GM20431 (cell line): ENCODE results near the gene SMCO2.

ENCODE experiments used
- in situ Hi-C: fragments of 300-500 bp; cut with MseI, MboI; formaldehyde crosslinking; loops from one replicate; pipeline ENCODE4 v1.15.0; 2020; ENCODE audit warnings: low sequenced_read_pairs; ENCODE audit not compliant: unreplicated experiment

Gene SMCO2

DNA sequence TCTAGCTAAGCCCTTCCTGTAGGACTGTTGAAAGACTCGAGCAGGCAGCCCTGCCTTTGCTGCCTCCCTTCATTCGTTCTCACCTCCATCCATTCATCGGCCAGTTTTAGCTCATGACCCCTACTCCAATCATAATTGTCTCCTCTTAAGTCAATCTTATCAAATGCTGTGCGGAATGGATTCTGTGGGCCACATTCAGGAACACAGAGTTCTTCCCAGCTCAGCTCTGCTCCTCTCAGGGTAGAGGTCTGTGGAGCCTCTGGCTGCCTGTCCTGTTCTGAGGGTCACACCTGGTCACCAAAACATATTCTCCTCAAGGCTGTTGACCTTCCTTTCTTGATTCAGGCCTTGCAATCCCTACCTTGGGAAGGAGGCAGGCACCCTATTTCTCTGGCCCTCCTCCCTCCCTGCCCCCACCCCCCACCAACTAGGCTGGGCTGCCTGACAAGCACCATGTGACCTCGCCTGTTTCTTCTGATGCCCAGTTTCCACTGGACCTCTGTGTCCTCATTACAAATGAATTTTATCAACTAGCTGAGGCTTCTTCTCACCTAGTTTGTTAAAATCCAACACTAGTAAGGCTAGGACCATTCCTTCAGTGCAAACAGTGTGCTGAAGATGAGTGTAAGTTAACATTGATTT lies 3.5 kb downstream of the SMCO2 start:
- in situ Hi-C loops: loop anchor here (25.0 kb wide), 1 partner anchor 212 kb away; no protein-coding TSS in a partner anchor

DNA sequence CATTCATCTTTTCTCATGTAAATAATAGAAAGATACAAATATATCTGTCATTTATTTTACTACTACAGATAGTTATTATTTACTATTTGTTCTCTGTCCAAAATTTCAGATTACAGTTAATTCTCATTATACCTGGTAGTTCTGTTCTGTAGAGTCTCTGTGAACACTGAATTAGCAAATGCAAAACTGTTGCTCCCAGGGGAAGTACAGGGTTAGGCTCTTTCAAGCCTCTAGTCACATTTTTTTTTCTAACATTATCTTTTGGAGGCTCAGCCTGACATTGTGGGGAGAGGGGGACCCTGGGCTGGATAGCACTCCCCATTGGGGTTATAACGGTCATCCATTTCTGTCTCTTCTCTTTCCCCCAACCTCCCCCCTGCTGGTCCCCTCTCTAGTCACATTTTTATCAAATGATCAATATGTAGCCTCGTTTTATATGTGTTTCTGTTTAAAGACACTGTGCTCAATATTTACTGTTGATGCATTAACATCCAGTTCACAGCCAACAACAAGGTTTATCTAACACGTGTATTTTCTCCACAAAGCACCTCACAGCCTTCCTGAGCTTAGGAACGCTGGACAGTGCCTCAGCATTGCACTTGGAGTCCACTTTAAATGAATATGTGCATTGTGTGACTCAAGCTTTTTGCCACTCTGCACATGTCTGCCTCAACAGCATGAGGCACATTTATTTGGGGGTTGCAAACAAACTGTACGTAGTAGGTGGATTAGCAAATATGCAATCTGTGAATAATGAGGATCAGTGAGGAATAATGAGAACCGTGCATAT lies 4.7 kb downstream of the SMCO2 start:
- in situ Hi-C loops: no loop called here

DNA sequence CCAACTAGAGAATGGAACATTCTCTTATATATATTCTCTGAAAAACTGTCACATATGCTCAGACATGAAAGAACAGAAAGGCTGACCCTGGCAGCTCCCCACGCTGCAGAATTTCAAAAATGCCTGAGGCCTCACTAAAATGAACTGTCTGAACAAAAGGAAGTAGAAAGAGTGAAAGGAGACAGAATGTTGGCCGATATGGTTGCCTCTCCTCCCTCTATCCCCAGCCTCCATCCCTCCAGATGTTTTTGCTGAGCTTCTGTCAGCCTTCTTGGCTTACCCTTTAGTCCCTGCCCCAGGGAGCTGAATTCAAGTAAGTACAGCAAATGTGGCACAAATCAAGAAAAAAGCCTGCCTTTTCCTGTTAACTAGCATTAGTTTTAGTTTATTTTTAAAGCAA lies 6.9 kb downstream of the SMCO2 start:
- in situ Hi-C loops: no loop called here

DNA sequence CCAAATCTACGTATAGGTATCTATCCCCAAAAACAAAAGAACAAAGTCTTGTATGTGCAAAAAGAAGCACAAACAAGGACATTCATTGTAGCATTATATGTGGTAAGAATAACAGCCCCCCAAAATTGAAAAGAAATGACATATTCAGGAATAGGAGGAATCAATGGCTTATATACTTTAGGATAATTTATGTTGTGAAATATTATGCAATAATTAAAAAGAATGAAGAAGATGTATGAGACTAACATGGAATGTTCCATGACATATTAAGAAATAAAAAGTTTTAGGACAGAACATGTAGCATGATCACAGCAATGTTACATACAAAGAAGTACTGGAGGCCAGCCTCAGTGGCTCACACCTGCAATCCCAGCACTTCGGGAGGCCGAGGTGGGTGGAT lies 9.1 kb downstream of the SMCO2 start:
- in situ Hi-C loops: no loop called here

DNA sequence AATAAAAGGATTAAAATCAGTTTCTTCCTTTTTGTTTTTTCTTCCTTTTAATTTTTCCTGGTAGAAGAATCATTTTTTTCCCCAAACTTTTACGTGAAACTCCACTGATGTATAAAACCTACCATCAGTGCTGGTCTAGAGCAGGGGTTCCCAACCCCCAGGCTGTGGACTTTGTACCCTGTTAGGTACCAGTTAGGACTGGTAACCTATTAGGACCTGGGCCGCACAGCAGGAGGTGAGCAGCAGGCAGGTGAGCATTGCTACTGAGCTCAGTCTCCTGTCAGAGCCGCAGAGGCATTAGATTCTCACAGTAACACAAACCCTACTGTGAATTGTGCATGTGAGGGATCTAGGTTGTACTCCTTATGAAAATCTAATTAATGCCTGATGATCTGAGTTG lies 10.1 kb downstream of the SMCO2 start:
- in situ Hi-C loops: no loop called here

DNA sequence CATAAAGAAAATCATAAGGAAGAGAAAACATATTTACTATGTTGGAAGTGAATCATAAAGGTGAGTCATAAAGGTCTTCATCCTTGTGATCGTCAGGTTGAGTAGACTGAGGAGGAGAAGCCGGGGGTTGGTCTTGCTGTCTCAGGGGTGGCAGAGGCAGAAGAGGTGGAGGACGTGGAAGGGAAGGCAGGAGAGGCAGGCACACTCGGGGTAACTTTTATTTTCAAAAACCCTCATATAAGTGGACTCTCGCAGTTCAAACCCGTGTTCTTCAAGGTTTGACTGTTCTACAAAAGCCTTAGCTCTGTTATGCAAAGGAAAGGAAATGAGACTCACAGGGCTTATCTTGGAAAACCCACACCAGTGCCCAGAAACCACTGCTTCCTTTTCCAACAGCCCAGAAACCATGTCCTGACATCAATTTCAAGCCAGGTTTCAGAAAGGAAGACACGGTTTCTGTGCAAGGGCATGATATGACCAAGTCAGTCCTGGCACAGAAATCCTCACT lies 14.0 kb downstream of the SMCO2 start:
- in situ Hi-C loops: no loop called here

DNA sequence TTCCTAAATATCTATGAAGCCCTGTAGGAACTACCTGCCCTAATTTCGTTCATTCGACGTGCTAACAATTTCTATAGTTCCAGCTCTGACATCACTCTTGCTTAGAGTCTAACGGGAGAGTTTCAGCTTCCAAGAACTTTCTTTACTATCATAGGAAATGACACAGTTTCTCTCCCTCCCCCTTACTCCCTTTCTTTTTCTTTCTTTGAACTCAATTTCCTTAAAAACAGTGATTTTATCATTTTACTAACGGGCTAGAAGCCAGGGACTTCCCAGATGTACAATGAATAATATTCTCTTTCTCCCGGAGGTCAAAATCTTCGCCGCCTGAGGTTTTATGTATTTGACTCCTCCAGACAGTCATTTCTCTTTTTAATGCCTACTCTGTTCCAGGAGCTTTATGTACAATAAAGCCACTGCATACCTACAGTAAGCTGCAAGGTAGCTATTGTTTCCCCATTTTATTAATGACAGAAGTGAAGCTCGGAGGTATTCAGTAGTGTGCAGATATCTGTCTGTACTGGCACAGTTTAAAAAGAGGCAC lies 15.7 kb downstream of the SMCO2 start:
- in situ Hi-C loops: no loop called here

DNA sequence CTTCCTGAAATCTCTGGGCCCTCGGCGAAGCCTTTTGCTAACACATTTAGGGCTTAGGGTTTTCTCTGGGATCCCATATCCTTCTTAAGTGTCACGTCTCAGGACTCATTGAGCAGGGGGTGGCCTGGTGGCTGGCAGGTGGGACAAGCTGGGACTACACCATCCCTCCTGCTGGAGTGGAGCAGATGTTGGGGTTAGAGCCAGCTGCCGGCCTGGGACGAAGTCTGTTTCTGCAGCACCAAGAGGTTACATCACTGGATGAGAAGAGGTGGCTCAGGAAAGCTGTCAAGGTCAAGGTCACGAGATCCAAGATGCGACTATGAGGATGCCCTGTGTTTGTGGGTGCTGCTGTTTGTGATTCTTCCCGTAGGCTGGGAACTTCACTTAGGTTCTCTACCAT lies 16.3 kb downstream of the SMCO2 start:
- in situ Hi-C loops: no loop called here

DNA sequence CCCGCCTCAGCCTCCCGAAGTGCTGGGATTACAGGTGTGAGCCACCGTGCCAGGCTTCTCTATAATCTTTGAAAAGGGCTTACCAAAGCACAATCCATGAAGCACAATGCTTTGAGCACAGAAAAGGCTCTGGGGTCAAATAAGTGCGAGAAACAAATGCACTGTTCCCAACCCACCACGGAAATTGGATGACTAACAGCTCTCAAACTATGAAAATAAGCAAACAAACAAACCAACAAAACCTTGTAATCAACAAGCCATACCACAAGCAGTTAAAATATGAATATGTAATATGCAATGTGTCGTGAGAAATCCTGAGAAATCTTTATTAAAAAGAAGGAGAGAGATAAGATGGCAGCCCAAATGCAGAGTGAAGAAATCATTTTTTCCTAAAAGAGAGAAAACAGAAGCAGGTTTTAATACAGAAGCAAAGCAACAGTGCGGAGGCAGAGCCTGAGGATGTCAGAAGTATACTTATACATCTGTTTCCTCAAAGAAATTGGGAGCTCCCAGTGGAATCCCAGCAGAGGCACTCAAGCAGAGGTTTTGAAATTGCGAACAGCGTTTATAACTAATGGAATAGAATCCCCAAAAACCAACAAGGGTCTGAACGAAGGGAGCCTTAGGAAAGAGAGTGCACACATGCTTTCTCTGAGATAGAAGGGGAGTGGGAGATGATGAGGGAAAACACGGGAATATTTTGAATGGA lies 17.1 kb downstream of the SMCO2 start:
- in situ Hi-C loops: no loop called here

DNA sequence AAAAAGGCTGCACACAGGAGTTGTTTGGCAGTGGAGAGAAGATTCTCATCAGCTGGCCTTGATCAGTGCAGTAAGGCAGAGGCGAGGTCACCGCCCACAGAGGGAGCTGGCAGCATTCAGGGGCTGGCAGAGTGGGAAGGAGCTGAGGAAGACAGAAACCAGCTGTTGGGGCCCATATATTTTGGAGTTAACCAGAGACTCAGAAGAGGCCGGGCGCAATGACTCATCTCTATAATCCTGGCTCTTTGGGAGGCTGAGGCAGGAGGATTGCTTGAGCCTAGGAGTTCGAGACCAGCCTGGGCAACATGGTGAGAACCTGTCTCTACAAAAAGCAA lies 17.7 kb downstream of the SMCO2 start:
- in situ Hi-C loops: no loop called here

DNA sequence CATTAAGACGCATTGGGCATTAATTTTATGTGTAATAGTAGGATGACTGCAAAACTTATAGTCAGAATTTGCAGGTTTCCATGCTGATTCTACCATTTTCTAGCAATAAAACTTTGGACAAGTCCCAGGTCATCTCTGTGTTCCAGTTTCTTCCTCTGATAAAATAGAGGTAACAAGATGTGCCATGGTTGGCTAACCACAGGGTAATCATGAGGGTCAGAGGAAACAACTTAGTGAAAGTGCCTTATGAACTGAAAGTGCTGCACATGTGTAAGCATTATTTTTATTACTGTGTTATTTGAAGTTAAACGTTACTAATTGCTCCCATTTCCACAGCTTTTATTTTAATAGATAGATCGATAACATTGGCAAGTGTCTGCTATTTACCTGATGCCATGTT lies 21.1 kb downstream of the SMCO2 start:
- in situ Hi-C loops: no loop called here

DNA sequence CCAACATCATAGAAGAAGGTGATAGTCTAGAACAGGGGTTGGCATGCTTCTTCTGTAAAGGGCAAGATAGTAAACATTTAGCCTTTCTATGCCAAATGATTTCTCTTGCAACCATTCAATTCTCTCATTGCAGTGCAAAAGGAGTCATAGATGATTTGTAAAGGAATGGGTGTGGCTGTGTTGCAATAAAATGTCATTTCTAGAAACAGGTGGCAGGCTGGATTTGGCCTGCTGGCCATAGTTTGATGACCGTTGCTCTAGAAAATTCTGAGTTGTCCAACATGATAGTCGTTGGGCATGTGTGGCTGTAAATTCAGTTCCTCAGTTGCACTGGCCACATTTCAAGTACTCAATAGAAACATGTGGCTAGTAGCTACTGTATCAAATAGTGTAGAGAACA lies 21.7 kb downstream of the SMCO2 start:
- in situ Hi-C loops: no loop called here

DNA sequence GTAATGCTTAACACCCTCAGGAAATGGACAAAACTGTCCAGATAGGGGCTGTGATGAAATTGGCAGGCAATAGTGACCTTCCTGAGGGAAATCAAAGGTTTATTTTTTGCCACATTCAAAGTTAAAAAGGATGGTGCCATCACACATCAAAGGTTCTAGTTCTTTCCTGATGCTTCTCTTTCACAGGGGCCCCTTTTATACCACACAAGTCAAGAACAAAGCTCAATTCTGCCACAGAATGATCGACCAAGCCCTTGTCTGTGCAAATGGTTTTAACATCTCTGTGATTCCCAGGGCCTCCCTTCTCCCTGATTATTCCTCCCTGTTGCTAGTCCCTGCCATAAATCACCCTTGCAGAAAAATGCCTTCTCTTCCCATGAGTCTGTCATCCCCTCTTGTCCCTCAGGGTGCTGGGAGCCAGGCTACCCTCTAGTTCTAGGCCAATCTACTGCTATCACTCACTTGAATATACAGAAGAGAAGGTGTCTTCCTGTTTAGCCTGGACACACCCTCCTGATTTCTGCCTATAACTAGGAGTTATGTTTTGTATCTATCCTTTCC lies 22.7 kb downstream of the SMCO2 start:
- in situ Hi-C loops: no loop called here

DNA sequence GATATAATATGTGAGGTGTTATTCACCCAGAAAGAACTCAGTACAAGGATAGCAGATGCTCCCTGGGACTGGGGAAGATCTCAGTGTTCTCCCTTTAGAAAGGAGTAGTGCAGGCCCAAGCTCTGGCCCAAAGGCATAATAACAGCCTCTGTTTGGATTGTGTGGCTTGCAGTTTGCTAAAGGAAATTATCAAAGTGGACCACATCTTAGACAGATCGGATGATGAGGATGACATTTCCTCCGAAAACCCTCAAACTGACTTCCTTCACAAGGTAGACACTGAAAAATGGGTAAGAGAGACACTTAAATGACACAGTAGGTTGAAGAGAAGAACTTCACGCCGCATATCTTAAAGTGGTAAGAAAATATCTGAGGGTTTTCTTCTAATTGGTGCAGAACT lies 26.1 kb downstream of the SMCO2 start:
- in situ Hi-C loops: no loop called here

DNA sequence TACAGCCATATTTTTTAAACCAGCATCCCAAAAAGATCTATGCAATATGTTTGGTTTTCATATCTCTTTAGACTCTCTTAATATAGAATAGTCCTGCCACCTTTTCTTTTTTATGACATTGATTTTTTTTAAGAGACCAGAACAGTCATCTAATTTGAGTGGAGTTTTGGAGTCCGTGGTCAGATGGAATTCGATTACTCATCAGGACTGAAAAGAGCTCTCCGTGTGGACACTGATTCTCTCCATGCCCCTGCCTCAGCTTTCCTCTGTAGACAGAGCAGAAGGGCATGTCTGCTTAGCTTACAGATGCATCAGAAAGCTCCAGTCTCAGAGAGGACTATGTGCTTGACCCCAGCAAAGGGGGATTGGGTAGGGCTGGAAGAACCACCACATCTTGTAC lies 27.8 kb downstream of the SMCO2 start:
- in situ Hi-C loops: no loop called here

DNA sequence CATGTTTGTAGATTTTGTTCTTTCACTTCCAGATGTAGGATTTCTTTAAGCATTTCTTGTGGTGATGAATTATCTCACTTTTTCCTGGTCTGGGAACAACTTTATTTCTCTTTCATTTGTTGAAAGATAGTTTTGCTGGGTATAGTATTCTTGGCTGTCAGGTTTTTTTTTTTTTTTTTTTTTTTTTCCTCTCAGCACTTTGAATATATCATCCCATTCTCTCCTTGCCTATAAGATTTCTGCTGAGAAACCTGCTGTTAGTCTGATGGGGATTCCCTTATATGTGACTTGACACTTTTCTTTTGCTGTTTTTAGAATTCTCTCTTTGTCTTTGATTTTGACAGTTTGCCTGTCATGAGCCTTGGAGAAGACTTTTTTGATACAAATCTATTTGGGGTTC lies 30.5 kb downstream of the SMCO2 start:
- in situ Hi-C loops: no loop called here

DNA sequence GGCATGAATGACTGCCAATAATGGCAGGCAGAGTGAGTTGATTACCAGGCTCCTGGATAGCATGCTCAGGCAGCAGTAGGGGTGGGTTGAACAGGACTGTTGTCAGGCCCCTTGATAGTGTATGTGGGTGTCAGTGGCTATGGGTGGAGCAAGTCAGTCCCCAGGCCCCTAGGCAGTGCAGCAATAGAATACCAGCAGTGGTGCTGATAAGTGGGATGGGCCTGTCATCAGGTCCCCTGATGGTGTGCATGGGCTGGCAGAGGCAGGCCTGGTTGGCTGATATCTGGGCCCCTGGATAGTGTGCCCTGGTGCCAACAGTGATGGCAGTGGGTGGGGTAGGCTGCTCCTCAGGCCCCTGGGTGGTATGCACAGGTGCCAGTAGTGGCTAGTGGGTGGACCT lies 32.4 kb downstream of the SMCO2 start:
- in situ Hi-C loops: no loop called here

DNA sequence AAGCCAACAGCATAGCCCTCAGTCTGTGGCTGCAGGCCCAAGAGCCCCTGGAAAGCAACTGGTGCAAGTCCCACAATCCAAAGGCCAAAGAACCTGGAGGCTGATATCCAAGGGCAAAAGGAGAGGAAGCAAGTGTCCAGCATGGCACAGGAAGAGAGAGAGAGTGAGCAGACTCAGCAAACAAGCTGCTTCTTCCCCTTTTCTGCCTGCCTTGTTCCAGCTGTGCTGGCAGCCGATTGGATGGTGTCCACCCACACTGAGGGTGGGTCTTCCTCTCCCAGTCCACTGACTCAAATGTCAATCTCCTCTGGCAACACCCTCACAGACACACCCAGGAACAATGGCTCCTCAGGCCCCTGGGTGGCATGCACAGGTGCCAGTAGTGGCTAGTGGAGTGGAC lies 33.5 kb downstream of the SMCO2 start:
- in situ Hi-C loops: no loop called here

DNA sequence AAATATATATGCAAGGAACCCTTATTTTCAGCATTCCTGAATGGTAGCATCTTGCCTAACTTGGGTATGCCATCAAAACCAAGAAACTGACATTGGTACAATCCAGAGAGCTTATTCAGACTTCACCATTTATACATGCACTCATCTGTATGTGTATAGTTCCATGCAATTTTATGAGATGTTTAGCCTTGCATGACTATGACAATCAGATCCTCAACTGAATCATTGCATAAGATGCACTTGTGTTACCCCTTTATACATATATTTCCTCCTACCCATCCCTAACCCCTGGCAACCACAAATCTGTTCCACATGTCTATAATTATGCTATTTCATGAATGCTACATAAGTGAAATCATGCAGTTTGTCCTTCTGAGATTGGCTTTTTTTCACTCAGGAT lies 40.4 kb downstream of the SMCO2 start:
- in situ Hi-C loops: no loop called here

DNA sequence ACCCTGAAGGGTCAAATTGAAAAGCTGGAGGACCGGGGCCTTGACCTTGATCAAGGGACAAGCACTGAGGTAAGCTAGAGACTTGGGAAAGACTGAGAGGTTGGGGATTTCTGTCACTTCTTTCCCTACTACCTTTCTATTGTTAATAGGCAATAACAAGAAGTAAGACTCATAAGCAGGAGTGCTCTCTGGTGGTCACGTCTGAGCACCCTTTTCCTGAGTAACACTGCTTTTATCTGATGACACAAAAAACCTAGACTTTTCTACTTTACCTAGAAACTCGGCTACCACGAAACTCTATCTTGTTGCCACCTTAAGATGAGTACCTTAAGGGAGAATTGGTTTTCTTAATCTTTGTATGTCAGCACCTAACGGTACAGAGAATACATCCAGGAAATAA lies 41.9 kb downstream of the SMCO2 start:
- in situ Hi-C loops: no loop called here

DNA sequence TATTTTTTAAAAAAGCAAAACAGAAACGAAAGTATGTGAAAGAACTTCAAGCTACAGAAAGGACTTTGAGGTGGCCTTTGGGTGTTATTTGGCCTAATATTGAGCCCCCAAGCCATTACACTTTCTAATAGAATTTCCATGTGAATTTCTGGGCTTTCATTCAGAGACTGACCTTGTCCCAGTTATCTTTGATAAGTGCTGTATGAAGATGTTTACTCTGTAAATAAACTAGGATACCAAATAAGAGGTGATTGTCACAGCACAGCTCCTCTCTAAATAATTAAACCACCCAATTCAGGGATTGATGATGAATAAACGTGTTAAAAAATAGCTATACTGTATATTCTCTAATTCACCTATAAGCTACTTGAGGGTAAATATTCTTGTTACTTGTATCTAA lies 44.7 kb downstream of the SMCO2 start:
- in situ Hi-C loops: no loop called here
